Measurements from ENCODE around the gene ARID5A. TPM values are rescaled to one million over a fixed set of nuclear protein-coding genes. Genes with fewer than 3 reads are reported as not detected.
A peak's percentile ranks its signal among the peaks of the same experiment; 100 is the strongest.

Gene ARID5A
- total and polyA plus RNA-seq, 9 of the 15 experiments (the other 6 are each of a cell fraction or from before 2014, with no cell fraction given) = 0.14 to 12.5 (median 3.0) TPM

- no peak for TF ChIP-seq HIVEP1 (CRISPR knock-in tag; IDR thresholded peaks at IDR 0.05)
- TF ChIP-seq RREB1 (CRISPR knock-in tag; IDR thresholded peaks at IDR 0.05) = 0 out of 2 replicates have a peak, but pooled peaks have one; percentile 11
- no peak for TF ChIP-seq PBX2 (CRISPR knock-in tag; IDR thresholded peaks at IDR 0.05; ENCODE audit: low read depth)
- no peak for TF ChIP-seq PBX2 (tag; conservative IDR thresholded peaks at IDR 0.05; ENCODE audit: low read depth)
- TF ChIP-seq HDAC6 (IDR thresholded peaks at IDR 0.05; ENCODE audit: low read depth, low read length) = no peak
- no peak for TF ChIP-seq LCOR (CRISPR knock-in tag; IDR thresholded peaks at IDR 0.05)
- TF ChIP-seq CTCFL (IDR thresholded peaks at IDR 0.05; ENCODE audit: borderline replicate concordance, insufficient read depth, low read depth, low read length, poor library complexity, severe bottlenecking) = no peak
- TF ChIP-seq CHD4 (IDR thresholded peaks at IDR 0.05; ENCODE audit: insufficient read depth, insufficient replicate concordance, low read depth, low read length, poor library complexity, severe bottlenecking) = no peak
- no peak for TF ChIP-seq ZNF644 (tag; IDR thresholded peaks at IDR 0.05; ENCODE audit: low read depth)
- TF ChIP-seq SMARCA5 (IDR thresholded peaks at IDR 0.05) = no peak
- TF ChIP-seq MXI1 (IDR thresholded peaks at IDR 0.05; ENCODE audit: low read depth, low read length) = no peak
- TF ChIP-seq HDAC8 (tag; IDR thresholded peaks at IDR 0.05) = no peak
- TF ChIP-seq TCF15 (CRISPR knock-in tag; IDR thresholded peaks at IDR 0.05) = no peak
- no peak for TF ChIP-seq SP1 (CRISPR knock-in tag; IDR thresholded peaks at IDR 0.05)
Measured at GRCh38 chr2:96554293-96555145, 18.0 kb downstream of the ARID5A start (continued).
